Measurements from ENCODE around the gene GNG7.

DNA sequence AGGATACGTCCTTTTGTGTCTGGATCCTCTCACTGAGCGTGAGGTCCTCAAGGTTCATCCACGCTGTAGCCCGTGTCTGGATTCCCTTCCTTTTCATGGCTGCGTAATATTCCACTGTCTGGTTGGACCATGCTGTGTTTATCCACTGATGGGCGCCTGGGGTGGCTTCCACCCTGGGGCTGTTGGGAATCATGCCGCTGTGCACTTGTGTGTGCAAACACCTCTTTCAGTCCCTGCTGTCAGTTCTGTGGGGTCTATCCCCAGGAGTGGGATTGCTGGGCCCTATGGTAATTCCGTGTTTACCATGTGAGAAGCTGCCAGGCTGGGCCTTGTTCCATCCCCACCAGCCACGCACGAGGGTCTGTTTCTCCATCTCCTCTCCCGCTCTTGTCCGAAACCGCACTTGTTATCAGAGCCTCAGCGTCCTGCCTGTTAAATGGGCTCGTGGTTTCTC lies 128.0 kb downstream of the GNG7 start:
- TF ChIP-seq, protein P1, sequence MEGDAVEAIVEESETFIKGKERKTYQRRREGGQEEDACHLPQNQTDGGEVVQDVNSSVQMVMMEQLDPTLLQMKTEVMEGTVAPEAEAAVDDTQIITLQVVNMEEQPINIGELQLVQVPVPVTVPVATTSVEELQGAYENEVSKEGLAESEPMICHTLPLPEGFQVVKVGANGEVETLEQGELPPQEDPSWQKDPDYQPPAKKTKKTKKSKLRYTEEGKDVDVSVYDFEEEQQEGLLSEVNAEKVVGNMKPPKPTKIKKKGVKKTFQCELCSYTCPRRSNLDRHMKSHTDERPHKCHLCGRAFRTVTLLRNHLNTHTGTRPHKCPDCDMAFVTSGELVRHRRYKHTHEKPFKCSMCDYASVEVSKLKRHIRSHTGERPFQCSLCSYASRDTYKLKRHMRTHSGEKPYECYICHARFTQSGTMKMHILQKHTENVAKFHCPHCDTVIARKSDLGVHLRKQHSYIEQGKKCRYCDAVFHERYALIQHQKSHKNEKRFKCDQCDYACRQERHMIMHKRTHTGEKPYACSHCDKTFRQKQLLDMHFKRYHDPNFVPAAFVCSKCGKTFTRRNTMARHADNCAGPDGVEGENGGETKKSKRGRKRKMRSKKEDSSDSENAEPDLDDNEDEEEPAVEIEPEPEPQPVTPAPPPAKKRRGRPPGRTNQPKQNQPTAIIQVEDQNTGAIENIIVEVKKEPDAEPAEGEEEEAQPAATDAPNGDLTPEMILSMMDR (IDR thresholded peaks at IDR 0.05) = no peak
- no peak for TF ChIP-seq POLR2A (IDR thresholded peaks at IDR 0.05)
